AG04449 (cell line): ENCODE results near the gene HACD4.

ENCODE experiments used
- CTCF ChIA-PET: fragments of 350-600 bp; formaldehyde crosslinking; extraction: SDS; loops from one replicate; lab custom pipeline; 2021; ENCODE audit warnings: antibody characterized with exemption; lab: Yijun Ruan, JAX
- POLR2A ChIA-PET: fragments of 400-600, 350-600 bp; formaldehyde crosslinking; extraction: SDS; loops from one replicate; lab custom pipeline; 2020; ENCODE audit warnings: antibody characterized with exemption, inconsistent platforms; lab: Yijun Ruan, JAX
- DNase-seq: peaks from one replicate; pipeline ENCODE4 v3.0.0-alpha.2; 2010; ENCODE audit warnings: low read depth, low spot score
- H3K4me3 ChIP-seq: 2 replicates; pipeline ENCODE4 v1.5.1; 2011; ENCODE audit warnings: low read depth, mild to moderate bottlenecking, control low read depth, low read length
- TF ChIP-seq, protein P1 (sequence below): IDR thresholded peaks from one replicate; pipeline ENCODE4 v1.5.1; 2011; ENCODE audit warnings: mild to moderate bottlenecking, moderate library complexity, low read length, control low read depth, inconsistent platforms; ENCODE audit not compliant: insufficient read depth; ENCODE audit errors: missing control alignments

Gene HACD4

DNA sequence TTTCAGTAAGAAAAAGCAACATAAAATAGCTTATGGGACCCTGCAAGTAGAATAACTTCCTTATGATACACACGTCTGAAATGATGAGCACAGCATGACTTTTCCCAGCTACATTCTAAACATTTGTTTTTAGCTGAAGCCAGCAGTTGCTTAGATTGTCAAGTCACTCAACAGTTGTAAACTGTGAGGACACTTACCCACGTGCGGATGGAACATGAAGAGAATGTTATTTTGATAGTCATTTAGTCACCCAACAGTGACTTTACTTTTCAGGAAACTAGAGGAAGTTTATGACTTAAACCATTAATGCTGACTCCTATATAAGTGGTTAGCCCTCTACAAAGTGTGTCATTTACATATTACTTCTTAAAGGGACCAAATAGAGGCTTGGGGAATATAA, 3.0 kb downstream of the HACD4 start:
- ChIA-PET CTCF (interaction anchor here (0.9 kb wide), 1 partner anchor 38 kb away, joined by 3 read pairs; no protein-coding TSS in a partner anchor), POLR2A (no interaction called here)
- TF ChIP-seq, protein P1, sequence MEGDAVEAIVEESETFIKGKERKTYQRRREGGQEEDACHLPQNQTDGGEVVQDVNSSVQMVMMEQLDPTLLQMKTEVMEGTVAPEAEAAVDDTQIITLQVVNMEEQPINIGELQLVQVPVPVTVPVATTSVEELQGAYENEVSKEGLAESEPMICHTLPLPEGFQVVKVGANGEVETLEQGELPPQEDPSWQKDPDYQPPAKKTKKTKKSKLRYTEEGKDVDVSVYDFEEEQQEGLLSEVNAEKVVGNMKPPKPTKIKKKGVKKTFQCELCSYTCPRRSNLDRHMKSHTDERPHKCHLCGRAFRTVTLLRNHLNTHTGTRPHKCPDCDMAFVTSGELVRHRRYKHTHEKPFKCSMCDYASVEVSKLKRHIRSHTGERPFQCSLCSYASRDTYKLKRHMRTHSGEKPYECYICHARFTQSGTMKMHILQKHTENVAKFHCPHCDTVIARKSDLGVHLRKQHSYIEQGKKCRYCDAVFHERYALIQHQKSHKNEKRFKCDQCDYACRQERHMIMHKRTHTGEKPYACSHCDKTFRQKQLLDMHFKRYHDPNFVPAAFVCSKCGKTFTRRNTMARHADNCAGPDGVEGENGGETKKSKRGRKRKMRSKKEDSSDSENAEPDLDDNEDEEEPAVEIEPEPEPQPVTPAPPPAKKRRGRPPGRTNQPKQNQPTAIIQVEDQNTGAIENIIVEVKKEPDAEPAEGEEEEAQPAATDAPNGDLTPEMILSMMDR, result no peak
- no peak for DNase-seq
- H3K4me3 ChIP-seq, result no peak overlapping the region

DNA sequence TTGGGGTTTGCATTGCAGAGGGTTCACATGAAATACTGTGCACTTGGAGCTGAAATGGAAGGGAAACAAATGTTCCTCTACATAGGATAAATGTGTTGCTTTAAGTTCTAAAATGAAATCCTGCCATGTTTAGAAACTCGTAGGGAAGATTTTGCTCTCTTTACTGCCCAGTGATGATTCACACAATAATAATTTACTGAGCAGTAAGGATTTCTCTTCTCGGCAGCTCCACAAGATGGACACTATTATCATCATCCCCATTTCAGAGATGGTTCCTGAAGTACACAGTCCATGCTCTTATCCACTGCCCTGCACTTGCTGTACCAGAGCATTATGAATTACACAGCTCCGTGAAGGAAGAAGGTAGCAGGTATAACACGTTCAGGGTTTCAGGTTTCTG, 4.1 kb downstream of the HACD4 start:
- H3K4me3 ChIP-seq, result no peak overlapping the region
- POLR2A ChIA-PET, result no interaction called here
- TF ChIP-seq, protein P1, result no peak
- CTCF ChIA-PET, result no interaction called here
- no peak for DNase-seq

DNA sequence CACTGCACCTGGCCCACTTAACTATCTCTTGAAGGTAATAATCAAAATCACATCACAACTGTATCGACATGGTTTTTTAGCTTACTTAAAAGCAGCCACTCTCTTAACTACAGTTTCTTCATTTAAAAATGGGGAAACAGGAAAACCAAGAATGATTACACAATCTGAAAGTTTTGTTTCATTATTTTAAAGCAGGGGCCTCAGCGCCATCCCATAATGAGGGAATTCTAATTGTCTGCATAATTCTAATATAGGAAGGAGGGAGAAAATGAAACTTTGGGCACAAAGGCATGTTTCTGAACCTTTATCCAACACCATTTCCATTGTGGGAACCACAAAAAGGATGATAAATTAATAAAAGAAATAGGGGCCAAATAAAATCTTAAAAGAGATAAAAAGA, 7.6 kb downstream of the HACD4 start:
- no peak for DNase-seq
- no peak overlapping the region for H3K4me3 ChIP-seq
- ChIA-PET CTCF (no interaction called here), POLR2A (no interaction called here)
- TF ChIP-seq, protein P1, result no peak

DNA sequence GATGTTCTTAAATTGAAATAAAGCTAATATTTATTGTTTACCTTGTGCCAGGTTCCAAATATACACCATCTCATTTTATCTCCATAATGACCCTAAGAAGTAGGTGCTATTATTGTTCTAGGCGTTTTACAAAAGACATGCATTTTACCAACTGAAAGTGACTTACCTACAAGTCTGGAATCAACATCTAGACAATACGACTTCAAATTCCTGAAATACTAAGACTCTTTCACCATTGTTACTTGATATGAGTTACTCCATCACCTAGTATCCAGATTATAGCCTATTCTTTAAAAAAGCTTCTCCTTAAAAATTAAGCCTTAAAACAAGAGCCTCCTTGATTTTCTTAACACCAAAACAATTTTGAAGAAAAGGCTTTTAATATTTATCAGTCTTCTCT, 13.3 kb downstream of the HACD4 start:
- CTCF ChIA-PET, result interaction anchor here (1.3 to 1.4 kb wide), 2 partner anchors 13 to 34 kb away, joined by 3 to 4 read pairs; no protein-coding TSS in a partner anchor
- TF ChIP-seq, protein P1, result no peak
- DNase-seq, result no peak
- H3K4me3 ChIP-seq, result no peak overlapping the region
- POLR2A ChIA-PET, result no interaction called here

DNA sequence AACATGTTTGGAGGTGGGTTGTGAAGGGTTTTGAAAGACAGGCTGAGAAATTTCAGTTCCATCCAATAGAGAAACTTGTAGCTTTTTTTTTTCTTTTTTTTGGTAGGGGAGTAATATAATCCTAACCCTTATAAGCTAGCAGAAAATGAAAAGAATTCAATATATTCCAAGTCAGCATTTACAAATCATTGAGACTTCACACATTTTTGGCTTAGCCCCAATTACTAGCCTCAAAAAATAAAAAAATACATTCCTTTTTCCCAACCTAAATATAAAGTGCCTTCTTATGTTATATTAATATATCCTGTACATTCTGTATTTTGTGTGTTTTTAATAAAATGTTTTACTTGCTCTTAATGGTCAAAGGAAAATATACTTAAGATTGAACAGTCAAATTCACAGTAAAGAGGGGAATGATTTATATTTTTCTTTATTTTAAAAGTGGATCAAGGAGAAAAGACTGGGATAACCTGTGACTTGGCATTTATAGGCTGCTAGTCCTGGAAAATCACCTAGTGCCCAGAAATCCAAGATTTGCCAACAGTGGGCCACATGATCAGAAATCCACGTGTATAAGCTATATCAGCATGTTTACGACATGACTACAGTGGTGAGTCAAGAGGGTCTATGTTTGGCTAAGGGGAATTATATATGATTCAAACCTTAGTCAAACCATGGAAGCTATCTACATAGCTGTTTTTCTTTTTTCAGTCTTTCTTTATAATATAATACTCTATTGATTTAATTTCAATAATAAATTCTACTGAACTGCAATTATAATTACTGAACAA, 14.5 kb downstream of the HACD4 start:
- H3K4me3 ChIP-seq, result no peak overlapping the region
- DNase-seq, result peak; percentile 42
- TF ChIP-seq, protein P1, result no peak
- CTCF ChIA-PET, result interaction anchor here (1.3 to 1.4 kb wide), 3 partner anchors 9 to 33 kb away, joined by 3 to 4 read pairs (median 4); no protein-coding TSS in a partner anchor
- POLR2A ChIA-PET, result no interaction called here

DNA sequence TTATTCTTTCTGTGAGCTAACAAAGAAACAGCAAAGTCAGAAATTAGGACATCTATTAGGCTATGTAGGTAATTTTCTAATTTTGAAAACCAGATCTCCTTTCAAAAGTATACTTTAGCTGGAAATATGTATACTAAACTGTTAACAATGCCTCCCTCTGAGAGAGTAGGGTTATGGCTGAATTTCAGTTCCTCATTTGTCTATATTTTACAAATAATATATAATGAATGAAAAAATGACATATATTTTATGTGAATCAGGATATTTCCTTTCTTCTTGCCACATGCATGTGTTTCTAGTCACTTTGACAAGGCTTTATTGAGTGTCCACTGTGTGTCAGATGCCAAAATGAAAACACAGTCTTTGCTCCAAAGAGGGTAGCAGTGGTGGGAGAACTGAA, 15.4 kb downstream of the HACD4 start:
- TF ChIP-seq, protein P1, result no peak
- DNase-seq, result no peak
- no peak overlapping the region for H3K4me3 ChIP-seq
- ChIA-PET POLR2A (no interaction called here), CTCF (interaction anchor here (1.3 kb wide), 1 partner anchor 8 kb away, joined by 4 read pairs; no protein-coding TSS in a partner anchor)
